HG03280 (cell line): Measurements from ENCODE around the gene GPC6.

Source experiments
- ATAC-seq: cut with Tn5 transposase; IDR thresholded peaks from one replicate; pipeline ENCODE4 v1.9.1; 2021; ENCODE audit warnings: mild to moderate bottlenecking, moderate library complexity; ENCODE audit not compliant: unreplicated experiment

The GPC6 gene

DNA sequence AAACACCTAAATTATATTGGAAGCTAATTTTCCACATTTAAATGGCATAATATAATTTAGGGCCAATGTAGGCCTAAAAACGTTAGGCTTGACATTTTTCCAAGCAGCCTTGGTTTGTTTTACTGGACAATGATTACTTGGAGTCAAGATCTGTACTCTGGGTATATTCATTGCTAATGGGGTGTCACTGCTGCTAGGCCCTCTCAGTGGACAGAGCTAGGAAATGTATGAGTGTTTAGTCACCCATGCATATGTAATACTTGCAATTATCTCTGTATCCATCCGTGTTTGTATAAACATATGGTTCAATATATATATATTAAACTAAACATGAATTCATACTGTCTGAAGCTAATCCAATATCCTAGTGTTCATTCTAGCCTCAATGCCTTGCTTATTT lies 654.8 kb downstream of the GPC6 start:
- ATAC-seq, result no peak

- no peak for ATAC-seq
Observed at GRCh38 chr13:93882086-93882651, 655.6 kb downstream of the GPC6 start.

GRCh38 chr13:93889430-93889951 lies 662.9 kb downstream of the GPC6 start:
- ATAC-seq, result no peak

DNA sequence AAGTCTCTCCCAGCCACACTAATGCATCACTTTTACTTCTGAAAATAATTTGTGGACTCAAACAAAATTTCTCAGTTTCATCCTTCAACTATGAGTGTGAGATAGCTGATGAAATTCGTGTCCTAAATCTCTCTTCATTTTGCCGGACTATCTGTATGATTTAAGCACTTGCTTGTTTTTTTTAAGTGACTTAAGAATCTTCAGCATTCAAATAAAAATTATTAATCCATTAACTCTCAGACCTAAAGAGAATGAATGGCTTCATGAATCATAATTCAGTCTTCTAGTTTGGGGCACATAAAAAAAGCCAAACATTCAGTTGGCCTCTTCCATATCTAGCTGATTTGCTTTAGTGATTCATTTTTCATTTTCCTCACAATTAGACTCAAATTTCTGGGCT lies 673.4 kb downstream of the GPC6 start:
- ATAC-seq, result no peak

DNA sequence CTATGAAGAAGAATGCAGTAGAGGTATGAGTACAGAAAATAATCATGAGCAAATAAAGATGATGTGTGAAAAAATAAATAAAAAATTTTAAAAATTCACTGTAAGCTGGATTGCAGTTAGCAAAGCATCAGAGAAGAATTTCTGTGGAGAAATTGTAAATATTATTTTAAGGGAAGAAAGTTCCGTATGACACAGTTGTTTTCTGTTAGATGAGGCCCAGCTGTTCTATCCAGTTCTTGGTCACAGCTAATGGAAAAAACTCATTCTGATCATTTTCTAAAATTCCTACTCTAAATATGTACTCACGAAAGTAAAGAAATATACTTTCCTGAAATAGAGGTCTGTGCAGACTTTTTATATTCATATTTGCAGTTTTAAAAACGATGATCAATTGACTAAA lies 674.1 kb downstream of the GPC6 start:
- no peak for ATAC-seq

DNA sequence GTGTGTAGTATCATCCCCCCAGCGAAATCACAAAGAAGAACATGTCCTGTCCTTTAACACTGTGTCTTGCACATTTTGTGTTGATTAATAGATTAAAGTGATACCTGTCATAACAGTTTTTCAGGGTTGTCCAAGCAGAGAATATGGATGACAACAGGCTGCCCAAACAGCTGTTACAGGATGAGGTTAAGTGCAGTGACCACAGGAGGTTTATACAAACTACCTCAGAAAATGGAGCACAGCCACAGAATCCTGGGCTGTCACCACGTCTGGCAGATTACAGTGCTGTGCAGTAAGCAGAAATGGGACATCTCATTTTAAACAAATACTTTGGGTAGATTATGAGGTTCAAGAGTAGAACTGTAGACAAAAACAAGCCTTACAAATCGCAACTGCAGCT lies 677.3 kb downstream of the GPC6 start:
- no peak for ATAC-seq

DNA sequence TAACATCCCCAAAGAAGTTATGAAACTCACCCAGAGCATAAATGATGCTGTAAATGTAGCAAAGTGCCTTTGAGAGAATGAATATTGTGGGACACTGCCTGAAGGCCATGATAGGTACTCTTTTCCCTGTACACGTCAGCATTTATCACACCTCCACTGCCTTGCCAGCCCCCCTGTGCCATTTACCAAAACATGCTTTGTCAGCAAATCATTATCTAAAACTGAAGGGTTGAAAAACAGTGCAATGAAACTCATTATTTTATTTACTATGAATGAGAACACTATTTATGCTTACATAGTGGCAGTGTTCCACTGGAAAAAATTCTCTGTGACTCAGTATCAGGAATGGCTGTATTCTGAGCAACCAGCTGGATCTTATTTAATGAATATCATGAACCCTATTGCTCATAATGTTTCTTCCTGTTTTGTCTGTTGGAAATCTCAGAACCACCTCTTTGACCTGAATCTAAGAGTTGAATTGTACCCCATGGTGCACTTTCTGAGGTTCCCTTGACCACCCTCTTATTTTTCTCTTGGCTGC lies 688.7 kb downstream of the GPC6 start:
- no peak for ATAC-seq

GRCh38 chr13:93922063-93922855 lies 695.7 kb downstream of the GPC6 start:
- no peak for ATAC-seq

DNA sequence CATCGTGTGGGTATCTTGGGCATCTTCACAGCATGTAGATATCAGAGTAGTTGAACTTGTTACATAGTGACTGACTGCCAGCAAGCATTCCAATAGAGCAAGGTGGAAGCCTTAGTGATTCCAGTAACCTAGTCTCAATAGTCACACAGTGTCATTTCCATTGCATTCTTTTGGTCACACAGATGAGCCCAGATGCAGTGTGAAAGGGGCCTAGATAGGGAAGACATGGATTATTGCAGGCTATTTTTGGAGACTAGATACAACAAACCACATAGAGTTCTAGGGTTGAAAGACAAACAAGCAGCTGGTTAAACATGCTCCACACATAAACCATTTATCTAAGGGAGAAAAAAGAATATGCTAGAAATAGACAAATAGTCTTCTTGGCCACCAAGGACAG lies 699.4 kb downstream of the GPC6 start:
- ATAC-seq, result no peak

- no peak for ATAC-seq
Observed at GRCh38 chr13:93926425-93926824, 699.8 kb downstream of the GPC6 start.

- ATAC-seq, result no peak
Observed at GRCh38 chr13:93927431-93927830, 700.8 kb downstream of the GPC6 start.

GRCh38 chr13:93932901-93933300 lies 706.3 kb downstream of the GPC6 start:
- no peak for ATAC-seq

GRCh38 chr13:93936901-93937300 lies 710.3 kb downstream of the GPC6 start:
- ATAC-seq, result no peak

DNA sequence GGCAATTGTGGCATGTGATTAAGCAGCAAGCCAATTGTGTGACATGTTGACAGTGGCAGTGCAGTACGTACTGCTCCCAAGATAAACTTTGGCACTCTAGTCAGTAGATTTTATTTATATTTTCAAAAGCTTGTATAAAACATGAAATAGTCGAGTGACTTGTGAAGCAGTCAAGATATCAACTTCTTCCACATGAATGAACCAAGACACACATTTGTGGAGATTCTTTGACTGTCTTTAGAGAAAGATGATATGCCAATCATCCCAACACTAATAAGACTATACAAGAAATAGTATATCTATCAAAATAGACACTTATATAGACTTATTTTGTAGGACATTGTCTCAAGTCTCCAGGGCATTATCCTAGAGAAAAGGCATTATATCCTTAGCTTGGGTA lies 714.8 kb downstream of the GPC6 start:
- no peak for ATAC-seq

GRCh38 chr13:93942016-93942415 lies 715.4 kb downstream of the GPC6 start:
- ATAC-seq, result no peak

- ATAC-seq, result no peak
Observed at GRCh38 chr13:93945621-93946020, 719.0 kb downstream of the GPC6 start.

- ATAC-seq, result no peak
Observed at GRCh38 chr13:93946994-93947393, 720.4 kb downstream of the GPC6 start.

- no peak for ATAC-seq
Observed at GRCh38 chr13:93947651-93948050, 721.0 kb downstream of the GPC6 start.

DNA sequence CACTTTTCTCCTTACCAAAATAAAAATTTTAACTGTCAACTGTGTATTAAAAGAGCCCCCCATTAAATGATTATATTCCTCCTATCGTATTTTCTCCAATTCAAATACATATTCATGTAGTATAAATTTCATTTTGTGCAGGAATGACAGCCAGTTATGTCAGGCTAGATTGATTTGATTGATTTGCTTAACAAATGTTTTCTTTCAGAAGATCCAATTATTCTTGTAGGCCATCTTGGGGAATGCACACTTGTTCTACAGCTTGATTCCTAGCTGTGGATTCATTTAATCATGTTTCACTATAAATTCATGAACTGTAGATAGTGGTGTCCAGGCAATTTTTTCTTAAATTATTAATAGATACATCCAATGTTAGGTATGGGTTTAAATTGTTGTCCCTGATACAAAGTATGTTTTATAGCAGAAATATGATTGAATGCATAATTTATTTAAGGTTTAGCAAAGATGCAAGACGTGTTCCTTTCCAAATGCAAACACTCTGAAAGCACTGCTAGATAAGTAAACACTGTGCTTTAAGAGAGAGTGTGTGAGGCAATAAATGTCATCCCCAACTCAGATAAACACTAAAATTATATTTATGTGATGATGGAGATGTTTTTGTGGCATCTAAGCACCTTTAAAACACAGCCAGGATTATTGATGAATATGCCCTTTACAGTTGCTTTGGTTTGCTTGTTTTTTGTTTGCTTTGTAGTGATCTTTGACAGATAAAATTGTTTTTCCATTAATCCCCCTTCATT lies 721.7 kb downstream of the GPC6 start:
- ATAC-seq, result no peak

DNA sequence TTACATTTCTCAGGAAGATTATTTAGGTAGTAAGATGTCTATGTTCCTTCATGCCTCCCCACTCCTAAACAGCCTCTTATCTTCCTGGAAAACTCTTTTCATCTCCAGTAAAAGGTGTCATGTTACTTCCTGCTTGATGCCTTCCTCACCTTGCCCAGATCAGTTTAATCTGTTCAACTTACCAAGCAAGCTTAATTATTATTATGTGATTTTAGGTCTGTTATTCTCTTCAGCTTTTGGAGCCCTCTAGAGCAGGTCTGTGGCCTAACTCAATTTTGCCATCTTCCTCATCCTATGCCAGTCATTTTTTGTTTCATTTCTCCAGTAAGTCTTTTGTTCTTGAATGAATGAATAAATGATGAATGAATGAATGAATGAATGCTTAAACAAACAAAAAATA lies 724.5 kb downstream of the GPC6 start:
- no peak for ATAC-seq

- ATAC-seq, result no peak
Observed at GRCh38 chr13:93951951-93952350, 725.3 kb downstream of the GPC6 start.

- ATAC-seq, result no peak
Observed at GRCh38 chr13:93953841-93954240, 727.2 kb downstream of the GPC6 start.
